Urinary bladder (tissue), 4 donors: ENCODE measurements around the gene ACAA1. TPM values are rescaled to one million over a fixed set of nuclear protein-coding genes. Genes with fewer than 3 reads are reported as not detected.

Source experiments
- DNase-seq: peaks from one replicate; pipeline ENCODE4 v3.0.0-alpha.2; 2015; ENCODE audit errors: extremely low spot score
- H3K27ac ChIP-seq: one replicate; pipeline ENCODE4 v1.5.1; 2013; ENCODE audit warnings: low read depth, mild to moderate bottlenecking, moderate library complexity
- H3K36me3 ChIP-seq: one replicate; pipeline ENCODE4 v1.6.1; 2013; ENCODE audit warnings: mild to moderate bottlenecking, moderate library complexity; ENCODE audit not compliant: insufficient read depth
- H3K4me1 ChIP-seq: one replicate; pipeline ENCODE4 v1.6.1; 2013; ENCODE audit warnings: mild to moderate bottlenecking, moderate library complexity; ENCODE audit not compliant: insufficient read depth
- H3K4me3 ChIP-seq: one replicate; pipeline ENCODE4 v1.5.1; 2013; ENCODE audit warnings: low read depth, low read length
- WGBS: extraction: QIAGEN DNeasy Blood & Tissue Kit; methylation state at CpG from one replicate; pipeline ENCODE4 v1.1.7; 2013; 5-methylcytosine and 5-hydroxymethylcytosine counted together
- polyA plus RNA-seq: library from polyadenylated mRNA; stranded (reverse); fragments of 200-250 nt; gene quantifications from one replicate; pipeline ENCODE4 v1.2.3, GENCODE V29; 2013
- total RNA-seq: library from RNA; depleted of rRNA; stranded (reverse); fragments of >200 nt; gene quantifications from one replicate; pipeline ENCODE4 v1.2.3, GENCODE V29; 2014
- donor health status: healthy with polysubstance abuse.
- donor health status: healthy.

ACAA1 gene
- total and polyA plus RNA-seq, 2 donors, result 16.2 to 55.3 TPM

DNA sequence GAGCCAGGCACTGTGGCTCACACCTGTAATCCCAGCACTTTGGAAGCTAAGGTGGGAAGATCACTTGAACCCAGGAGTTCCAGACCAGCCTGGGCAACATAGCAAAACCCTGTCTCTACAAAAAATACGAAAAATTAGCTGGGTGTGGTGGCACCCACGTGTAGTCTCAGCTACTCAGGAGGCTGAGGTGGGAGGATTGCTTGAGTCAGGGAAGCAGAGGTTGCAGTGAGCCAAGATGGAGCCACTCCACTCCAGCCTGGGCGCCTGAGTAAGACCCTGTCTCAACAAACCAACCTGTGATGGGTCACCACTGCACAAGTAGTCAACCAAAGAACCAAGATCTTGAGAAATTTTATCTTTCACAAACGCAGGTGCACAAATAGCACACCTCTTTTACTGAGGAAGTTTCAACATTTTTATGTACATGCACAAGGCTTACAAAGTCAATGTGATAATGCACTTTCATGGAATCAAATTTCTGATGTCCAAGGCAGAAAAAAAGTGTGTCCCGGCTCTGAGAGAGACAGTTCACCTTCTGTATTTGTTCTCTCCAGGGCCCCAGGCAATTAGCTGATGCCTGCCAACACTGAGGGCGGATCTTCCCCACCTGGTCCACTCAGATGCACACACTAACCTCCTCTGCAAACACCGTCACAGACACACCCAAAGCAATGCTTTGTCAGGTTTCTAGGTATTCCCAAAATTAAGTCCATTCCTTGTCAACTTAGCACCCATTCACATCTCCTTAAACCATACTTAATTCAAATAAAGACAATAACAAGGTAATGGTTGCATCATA, 12.4 kb downstream of the ACAA1 start:
- Histone ChIP-seq H3K4me3 (no peak overlapping the region), H3K27ac (no peak overlapping the region), H3K36me3 (peaks cover 16% of the 10 kb centered on the region), H3K4me1 (no peaks in the 10 kb centered on the region)
- 80% methylated on average over 7 of the region's 7 CpGs for WGBS
- DNase-seq, result no peak

DNA sequence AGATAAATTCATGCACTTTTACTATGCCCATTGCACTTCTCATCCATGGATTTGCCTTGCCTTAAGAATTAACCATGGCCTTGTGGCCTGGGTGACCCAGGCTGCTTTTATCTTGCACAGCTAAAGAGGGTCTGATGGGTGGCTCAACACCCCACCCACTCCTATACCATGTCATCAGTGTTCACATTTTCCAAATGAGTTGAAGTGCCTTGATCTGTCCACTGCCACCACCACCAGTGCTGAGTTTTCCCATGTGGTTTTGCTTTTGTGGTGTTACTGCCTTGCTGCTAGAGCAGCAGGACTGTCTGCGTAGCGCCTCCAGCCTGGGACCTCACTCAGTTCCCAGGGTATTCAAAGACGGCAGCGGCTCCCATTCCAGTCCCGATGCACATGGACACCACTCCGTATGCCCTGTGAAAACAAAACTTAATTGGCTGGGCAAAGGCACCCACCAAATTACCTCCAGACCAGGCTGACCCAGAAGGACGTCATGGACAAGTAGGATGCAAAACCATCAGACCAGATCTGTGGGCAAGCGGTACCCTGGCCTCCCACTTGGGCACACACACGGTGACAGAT, 14.1 kb downstream of the ACAA1 start:
- 86% methylated on average over 9 of the region's 9 CpGs for WGBS

DNA sequence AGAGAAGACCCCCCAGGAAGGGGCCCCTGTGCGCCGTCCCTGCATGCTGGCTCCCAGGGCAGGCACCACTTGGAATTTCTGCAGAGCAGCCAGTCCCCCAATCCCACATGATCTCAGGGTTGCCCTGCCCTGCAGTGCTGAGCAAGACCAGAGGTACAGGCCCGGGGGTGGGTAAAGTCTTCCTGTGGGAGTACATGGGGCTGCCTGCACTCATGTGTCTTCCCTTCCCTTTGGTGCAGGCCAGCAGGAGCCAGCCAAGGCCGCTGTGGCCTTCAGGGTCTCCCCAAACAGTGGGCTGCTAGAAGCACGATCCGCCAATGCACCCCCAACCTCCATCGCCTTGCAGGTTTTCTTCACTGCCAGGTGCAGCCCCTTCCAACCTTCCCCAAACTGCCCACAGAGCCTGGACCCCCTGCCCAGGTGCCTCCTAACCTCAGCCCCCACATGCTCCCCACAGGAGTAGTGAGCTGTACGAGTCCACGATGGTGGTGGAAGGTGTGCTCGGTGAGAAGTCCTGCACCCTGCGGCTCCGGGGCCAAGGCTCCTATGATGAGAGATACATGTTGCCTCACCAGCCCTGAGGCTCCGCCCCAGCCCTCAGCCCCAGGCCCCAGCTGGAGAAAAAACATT, 15.0 kb downstream of the ACAA1 start:
- Histone ChIP-seq H3K4me1 (no peaks in the 10 kb centered on the region), H3K36me3 (peaks cover 12% of the 10 kb centered on the region), H3K27ac (no peak overlapping the region), H3K4me3 (no peak overlapping the region)
- no peak for DNase-seq
- 92% methylated on average over 13 of the region's 13 CpGs for WGBS

More for the DNA sequence above, 14.1 kb downstream of the ACAA1 start:
- no peak for DNase-seq
- no peaks in the 10 kb centered on the region for H3K4me1 ChIP-seq
- peaks cover 16% of the 10 kb centered on the region for H3K36me3 ChIP-seq
- H3K4me3 ChIP-seq, result no peak overlapping the region
- H3K27ac ChIP-seq, result no peak overlapping the region

DNA sequence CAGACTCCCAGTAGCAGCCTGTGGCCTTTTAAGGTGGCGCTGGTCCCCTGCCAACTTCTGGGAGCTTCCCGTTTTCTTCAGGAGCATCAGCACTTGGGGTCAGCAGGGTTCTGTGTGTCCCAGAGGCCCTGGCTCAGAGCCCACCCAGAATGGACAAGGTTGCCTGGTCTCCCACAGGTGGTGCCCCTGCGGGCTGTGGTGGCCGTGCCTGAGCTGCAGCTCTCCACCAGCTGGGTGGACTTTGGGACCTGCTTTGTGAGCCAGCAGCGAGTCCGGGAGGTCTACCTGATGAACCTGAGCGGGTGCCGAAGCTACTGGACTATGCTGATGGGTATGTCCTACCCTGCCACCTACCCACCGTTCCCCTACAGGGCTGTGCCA, 15.5 kb downstream of the ACAA1 start:
- peaks cover 12% of the 10 kb centered on the region for H3K36me3 ChIP-seq
- no peak overlapping the region for H3K27ac ChIP-seq
- DNase-seq, result no peak
- 86% methylated on average over 9 of the region's 9 CpGs for WGBS
- no peak overlapping the region for H3K4me3 ChIP-seq
- no peaks in the 10 kb centered on the region for H3K4me1 ChIP-seq

DNA sequence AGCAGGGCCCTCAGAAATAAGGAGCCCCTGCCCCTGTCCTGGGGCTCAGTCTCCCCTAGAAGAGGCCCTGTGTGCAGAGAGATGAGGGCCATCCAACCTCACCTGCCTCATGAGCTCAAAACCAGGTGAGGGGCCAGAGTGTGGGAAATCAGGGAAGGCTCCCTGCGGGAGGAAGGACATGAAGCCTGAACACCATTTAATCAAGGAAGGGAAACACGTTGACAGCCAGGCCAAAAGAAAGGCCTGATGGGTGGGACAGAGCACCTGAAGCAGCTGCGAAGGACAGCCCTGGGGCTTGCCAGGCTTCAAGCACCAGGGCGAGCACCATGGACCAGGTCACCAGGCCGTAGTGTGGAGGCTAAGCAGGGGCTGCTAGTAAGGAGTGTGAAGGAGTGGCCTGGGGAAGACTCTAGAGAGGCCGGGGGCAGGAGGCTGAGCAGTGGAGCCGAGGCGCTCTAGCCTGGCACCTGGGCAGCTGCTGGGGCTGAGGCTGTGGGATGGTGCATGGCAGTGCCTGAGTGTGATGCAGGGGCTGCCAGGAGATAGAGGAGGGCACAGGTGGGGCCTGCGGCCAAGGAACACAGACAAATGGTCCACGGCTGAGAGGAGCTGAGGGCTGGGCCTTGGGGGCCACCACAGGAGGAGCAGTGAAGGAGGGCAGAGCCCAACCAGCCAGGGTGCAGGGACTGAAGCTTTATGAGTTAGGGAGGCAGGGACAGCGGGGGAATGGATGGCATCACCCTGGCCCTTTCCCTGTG, 16.1 kb downstream of the ACAA1 start:
- Histone ChIP-seq H3K36me3 (peaks cover 12% of the 10 kb centered on the region), H3K27ac (no peak overlapping the region), H3K4me3 (no peak overlapping the region), H3K4me1 (no peaks in the 10 kb centered on the region)
- no peak for DNase-seq
- 86% methylated on average over 11 of the region's 11 CpGs for WGBS

DNA sequence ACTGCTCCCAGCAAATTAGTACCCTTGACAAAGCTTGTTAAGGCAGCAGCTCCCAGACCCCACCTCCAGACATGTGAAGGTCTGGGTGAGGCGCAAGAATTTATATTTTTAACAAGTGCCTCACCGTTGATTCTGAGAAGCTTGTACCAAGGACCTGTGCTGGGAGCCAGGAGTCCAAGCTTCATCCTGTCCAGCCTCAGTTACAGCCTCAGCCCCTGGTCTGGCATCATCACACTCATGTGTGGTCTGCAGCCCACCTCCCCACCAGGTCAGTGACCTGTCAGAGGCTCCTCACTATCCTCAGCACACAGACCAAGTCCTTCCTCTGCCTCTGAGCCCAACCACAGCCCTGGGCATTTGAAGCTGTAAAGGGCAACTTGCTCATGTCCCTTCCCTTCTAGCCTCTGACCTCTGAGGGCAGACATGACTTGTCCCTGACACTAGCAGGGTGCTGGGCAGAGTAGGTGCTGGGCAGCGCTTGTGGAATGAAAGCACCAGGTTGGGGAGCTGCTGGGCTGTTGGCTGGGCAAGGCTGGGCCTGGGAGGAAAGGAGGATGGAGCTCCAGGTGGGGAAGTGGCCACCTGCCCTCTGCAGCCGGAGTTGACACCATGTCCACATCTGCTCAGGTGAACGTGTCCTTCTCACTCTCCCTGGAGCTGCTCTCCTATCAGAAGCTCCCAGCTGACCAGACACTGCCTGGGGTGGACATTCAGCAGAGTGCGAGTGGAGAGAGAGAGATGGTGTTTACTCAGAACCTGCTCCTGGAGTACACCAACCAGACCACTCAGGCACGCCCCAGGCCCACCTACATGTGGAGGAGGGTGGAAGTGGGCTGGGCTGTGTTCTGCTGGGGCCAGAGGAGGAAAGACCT, 16.9 kb downstream of the ACAA1 start:
- DNase-seq, result no peak
- H3K36me3 ChIP-seq, result peaks cover 12% of the 10 kb centered on the region
- H3K27ac ChIP-seq, result no peak overlapping the region
- WGBS, result 83% methylated on average over 7 of the region's 7 CpGs
- no peak overlapping the region for H3K4me3 ChIP-seq
- H3K4me1 ChIP-seq, result no peaks in the 10 kb centered on the region

DNA sequence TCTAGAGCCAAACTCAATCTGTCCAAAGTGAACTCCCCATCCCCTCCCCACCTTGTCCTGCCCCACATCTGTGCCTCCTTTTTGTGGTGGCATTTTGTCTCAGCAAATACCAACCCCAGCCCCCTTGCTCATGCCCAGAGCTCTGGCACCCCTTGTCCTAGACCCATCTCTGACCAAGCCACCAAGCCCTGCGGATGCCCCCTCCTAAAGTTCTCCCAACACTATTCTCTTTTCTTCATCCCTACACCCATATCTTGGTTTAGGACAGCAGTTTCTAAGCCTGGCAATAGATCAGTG, 17.7 kb downstream of the ACAA1 start:
- peaks cover 7% of the 10 kb centered on the region for H3K36me3 ChIP-seq
- 100% methylated on average over 1 of the region's 1 CpG for WGBS
- no peak for DNase-seq

DNA sequence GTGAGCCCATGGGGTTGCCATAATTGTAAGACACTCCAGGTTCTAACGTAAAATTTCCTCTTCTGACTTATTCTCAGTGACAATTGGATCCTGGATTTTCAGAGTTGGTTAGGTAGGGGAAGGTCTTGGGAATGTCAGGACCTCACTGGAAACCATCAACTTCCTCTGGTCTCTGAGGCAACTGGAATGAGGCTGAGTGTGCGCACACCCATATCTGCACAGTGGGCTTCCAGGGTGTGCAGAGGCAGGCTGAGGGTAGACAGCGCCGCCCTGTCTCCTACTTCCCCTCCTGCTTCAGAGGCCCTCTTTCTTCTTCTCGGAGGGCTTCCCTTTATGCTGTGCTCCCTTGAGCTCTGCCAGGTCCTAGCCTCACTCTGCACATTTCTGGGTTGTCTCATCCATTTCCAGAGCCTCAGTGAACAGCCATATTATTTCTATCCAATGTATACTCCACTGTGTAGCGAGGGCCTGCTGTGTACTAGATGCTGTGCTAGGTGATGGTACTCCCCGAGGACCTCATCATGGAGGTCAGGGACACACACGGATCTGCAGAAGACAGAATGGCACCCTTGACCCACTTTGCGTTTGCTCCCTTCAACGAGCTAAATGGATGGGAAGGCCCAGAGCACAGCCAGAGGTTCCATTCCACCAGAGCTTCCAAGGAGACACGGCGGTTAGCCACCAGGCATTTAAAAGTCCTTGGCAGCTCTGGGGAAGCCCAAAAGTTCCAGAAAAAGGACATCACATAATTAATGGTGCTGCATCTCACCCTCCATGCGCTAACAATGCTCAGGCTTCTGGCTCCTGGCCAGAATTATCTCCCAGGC, 18.3 kb downstream of the ACAA1 start:
- DNase-seq, result no peak
- WGBS, result 88% methylated on average over 13 of the region's 13 CpGs
- no peaks in the 10 kb centered on the region for H3K4me1 ChIP-seq
- H3K36me3 ChIP-seq, result peaks cover 7% of the 10 kb centered on the region
- no peak overlapping the region for H3K27ac ChIP-seq
- H3K4me3 ChIP-seq, result no peak overlapping the region

More for the DNA sequence above, 17.7 kb downstream of the ACAA1 start:
- Histone ChIP-seq H3K4me3 (no peak overlapping the region), H3K27ac (no peak overlapping the region), H3K4me1 (no peaks in the 10 kb centered on the region)

DNA sequence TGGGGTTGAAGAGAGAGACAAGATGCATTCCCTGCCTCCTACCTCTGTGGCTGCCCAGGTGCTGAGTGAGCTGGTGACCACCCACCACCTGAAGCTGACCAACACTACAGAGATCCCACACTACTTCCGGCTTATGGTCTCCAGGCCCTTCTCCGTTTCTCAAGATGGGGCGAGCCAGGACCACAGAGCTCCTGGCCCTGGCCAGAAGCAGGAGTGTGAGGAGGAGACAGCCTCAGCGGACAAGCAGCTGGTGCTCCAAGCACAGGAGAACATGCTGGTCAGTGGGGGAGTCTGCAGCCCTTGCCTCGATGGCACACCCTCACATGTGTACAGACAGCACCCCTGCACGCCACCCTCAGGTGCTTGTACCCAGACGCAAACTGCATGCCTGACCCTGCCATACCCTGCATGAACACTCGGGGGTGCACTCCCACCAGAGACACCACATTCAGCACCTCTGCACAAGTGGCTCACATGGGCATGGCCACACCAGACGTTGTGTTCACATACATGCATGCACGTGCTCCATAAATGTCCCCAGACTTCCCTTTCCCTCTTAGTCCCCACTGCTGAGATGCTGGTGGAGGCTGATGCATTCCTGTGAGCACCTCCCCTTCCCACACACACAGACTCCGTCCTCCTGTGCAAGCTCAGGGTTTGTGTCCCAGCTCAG, 19.0 kb downstream of the ACAA1 start:
- DNase-seq, result no peak
- H3K4me3 ChIP-seq, result no peak overlapping the region
- H3K36me3 ChIP-seq, result peaks cover 6% of the 10 kb centered on the region
- no peak overlapping the region for H3K27ac ChIP-seq
- H3K4me1 ChIP-seq, result no peaks in the 10 kb centered on the region
- WGBS, result 65% methylated on average over 11 of the region's 11 CpGs

DNA sequence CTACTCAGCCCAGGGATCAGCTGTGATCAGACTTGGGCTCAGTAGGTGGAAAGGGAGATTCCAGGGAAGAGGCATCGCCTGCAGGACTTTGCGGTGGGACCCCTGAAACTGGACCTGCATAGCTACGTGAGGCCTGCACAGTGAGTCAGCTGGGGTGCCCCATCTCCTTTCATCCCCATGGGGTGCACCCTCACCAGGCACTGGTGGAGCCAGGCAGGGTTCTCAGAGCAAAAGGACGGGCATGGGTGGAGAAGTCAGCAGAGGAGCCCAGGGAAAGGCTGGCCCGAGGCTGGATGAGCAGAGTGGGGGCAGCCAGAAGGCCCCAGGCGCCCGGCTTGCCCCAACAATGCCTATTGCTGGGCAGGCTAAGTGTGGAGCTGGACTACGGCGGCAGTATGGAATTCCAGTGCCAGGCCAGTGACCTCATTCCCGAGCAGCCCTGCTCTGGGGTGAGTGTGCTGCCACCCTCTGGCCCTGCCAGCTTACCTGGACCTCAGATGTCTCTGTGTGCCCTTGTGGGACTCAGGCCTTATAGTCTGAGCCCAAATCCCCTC, 19.7 kb downstream of the ACAA1 start:
- Histone ChIP-seq H3K4me3 (no peak overlapping the region), H3K36me3 (peaks cover 2% of the 10 kb centered on the region), H3K27ac (no peak overlapping the region), H3K4me1 (no peaks in the 10 kb centered on the region)
- WGBS, result 80% methylated on average over 10 of the region's 10 CpGs
- no peak for DNase-seq

DNA sequence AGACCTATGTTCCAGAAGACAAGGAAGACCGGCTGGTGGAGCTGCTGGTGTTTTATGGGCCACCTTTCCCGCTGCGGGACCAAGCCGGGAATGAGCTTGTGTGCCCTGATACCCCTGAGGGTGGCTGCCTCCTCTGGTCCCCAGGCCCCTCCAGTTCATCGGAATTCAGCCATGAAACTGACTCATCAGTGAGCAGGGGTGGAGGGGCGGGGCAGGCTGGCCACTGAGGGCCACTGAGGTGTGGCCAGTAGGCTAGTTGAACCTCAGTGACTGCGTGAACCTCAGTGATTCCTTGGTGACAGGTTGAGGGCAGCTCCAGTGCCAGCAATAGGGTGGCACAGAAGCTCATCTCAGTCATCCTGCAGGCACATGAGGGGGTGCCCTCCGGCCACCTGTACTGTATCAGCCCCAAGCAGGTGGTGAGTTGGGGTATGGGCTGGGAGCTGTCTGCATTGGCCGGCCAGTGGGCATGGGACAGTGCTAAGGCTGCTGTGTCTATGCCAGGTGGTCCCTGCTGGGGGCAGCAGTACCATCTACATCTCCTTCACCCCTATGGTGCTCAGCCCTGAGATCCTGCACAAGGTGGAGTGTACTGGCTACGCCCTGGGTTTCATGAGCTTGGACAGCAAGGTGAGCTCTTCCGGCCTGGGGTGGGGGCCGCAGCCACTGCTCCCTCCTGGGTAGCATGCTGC, 20.3 kb downstream of the ACAA1 start:
- Histone ChIP-seq H3K27ac (no peak overlapping the region), H3K36me3 (peaks cover 2% of the 10 kb centered on the region), H3K4me1 (no peaks in the 10 kb centered on the region), H3K4me3 (no peak overlapping the region)
- WGBS, result 88% methylated on average over 12 of the region's 12 CpGs
- DNase-seq, result no peak
